MM.1S (cell line): ENCODE results near the gene NR1I2.
A peak's percentile ranks its signal among the peaks of the same experiment; 100 is the strongest.

Source experiments
- DNase-seq: peaks from one replicate; pipeline ENCODE4 v3.0.0-alpha.2; 2015
- H2AFZ ChIP-seq: fragments of 300-600 bp; sonication (generic); 2 replicates; pipeline ENCODE4 v1.6.0; 2016; ENCODE audit warnings: antibody characterized with exemption, low read length
- H3F3A ChIP-seq: fragments of 300-600 bp; sonication (generic); 2 replicates; pipeline ENCODE4 v1.6.1; 2016; ENCODE audit warnings: mild to moderate bottlenecking, antibody characterized with exemption, low read length, moderate library complexity, mixed read lengths; ENCODE audit not compliant: insufficient read depth
- H3K27ac ChIP-seq: fragments of 300-600 bp; sonication (generic); 2 replicates; pipeline ENCODE4 v1.5.1; 2016; ENCODE audit warnings: mild to moderate bottlenecking, low read length
- H3K27me3 ChIP-seq: fragments of 300-600 bp; sonication (generic); replicated peaks from 2 replicates; pipeline ENCODE4 v1.6.0; 2016; ENCODE audit warnings: low read length; ENCODE audit not compliant: insufficient read depth
- H3K36me3 ChIP-seq: fragments of 300-600 bp; sonication (generic); replicated peaks from 2 replicates; pipeline ENCODE4 v1.6.1; 2016; ENCODE audit warnings: mild to moderate bottlenecking, low read length, mixed read lengths; ENCODE audit not compliant: insufficient read depth
- H3K4me1 ChIP-seq: fragments of 300-600 bp; sonication (generic); 2 replicates; pipeline ENCODE4 v1.6.1; 2016; ENCODE audit warnings: low read length, mixed read lengths
- H3K4me2 ChIP-seq: fragments of 300-600 bp; sonication (generic); 2 replicates; pipeline ENCODE4 v1.6.0; 2016; ENCODE audit warnings: low read depth, low read length
- H3K4me3 ChIP-seq: fragments of 300-600 bp; sonication (generic); 2 replicates; pipeline ENCODE4 v1.5.1; 2016; ENCODE audit warnings: low read length, mixed read lengths
- H3K79me2 ChIP-seq: fragments of 300-600 bp; sonication (generic); 2 replicates; pipeline ENCODE4 v1.6.1; 2016; ENCODE audit warnings: mixed run types, low read length, mixed read lengths
- H3K9ac ChIP-seq: fragments of 300-600 bp; sonication (generic); 2 replicates; pipeline ENCODE4 v1.6.1; 2016; ENCODE audit warnings: low read length, mixed read lengths
- H3K9me2 ChIP-seq: fragments of 300-600 bp; sonication (generic); replicated peaks from 2 replicates; pipeline ENCODE4 v1.6.1; 2016; ENCODE audit warnings: mild to moderate bottlenecking, low read length, mixed read lengths; ENCODE audit not compliant: insufficient read depth
- H3K9me3 ChIP-seq: fragments of 300-600 bp; sonication (generic); replicated peaks from 2 replicates; pipeline ENCODE4 v1.6.1; 2016; ENCODE audit warnings: mild to moderate bottlenecking, low read length, mixed read lengths; ENCODE audit not compliant: insufficient read depth
- H4K20me1 ChIP-seq: fragments of 300-600 bp; sonication (generic); 2 replicates; pipeline ENCODE4 v1.6.1; 2016; ENCODE audit warnings: mild to moderate bottlenecking, low read length, moderate library complexity, mixed read lengths; ENCODE audit not compliant: insufficient read depth
- CTCF ChIP-seq: fragments of 300-600 bp; sonication (generic); IDR thresholded peaks from 2 replicates; pipeline ENCODE4 v1.5.1; 2016; ENCODE audit warnings: antibody characterized with exemption, low read length, mixed read lengths
- EZH2 ChIP-seq: fragments of 300-600 bp; sonication (generic); optimal IDR thresholded peaks from 2 replicates; pipeline ENCODE3; 2017; ENCODE audit warnings: low read depth, mild to moderate bottlenecking, antibody characterized with exemption, low read length, mixed read lengths
- EZH2phosphoT487 ChIP-seq: fragments of 300-600 bp; sonication (generic); IDR thresholded peaks from 2 replicates; pipeline ENCODE4 v1.6.1; 2018; ENCODE audit warnings: antibody characterized with exemption, low read length

NR1I2 gene

GRCh38 chr3:119741657-119742590 is 40.0 kb upstream of the NR1I2 start:
- no peak overlapping the region for H3K4me3 ChIP-seq
- TF ChIP-seq EZH2 (no peak), CTCF (no peak), EZH2phosphoT487 (no peak)
- H3K27ac ChIP-seq = no peak overlapping the region
- no peaks in the 10 kb centered on the region for H3K9me3 ChIP-seq
- H3F3A ChIP-seq = peaks cover 12% of the 10 kb centered on the region
- H3K9me2 ChIP-seq = no peaks in the 10 kb centered on the region
- H3K79me2 ChIP-seq = no peaks in the 10 kb centered on the region
- H4K20me1 ChIP-seq = no peaks in the 10 kb centered on the region
- H3K4me2 ChIP-seq = no peak overlapping the region
- no peaks in the 10 kb centered on the region for H3K36me3 ChIP-seq
- H2AFZ ChIP-seq = no peak overlapping the region
- DNase-seq = no peak
- no peak overlapping the region for H3K9ac ChIP-seq
- peaks cover 16% of the 10 kb centered on the region for H3K4me1 ChIP-seq
- 0 out of 2 replicates have a peak, but pooled peaks cover 5% of the 10 kb centered on the region for H3K27me3 ChIP-seq

DNA sequence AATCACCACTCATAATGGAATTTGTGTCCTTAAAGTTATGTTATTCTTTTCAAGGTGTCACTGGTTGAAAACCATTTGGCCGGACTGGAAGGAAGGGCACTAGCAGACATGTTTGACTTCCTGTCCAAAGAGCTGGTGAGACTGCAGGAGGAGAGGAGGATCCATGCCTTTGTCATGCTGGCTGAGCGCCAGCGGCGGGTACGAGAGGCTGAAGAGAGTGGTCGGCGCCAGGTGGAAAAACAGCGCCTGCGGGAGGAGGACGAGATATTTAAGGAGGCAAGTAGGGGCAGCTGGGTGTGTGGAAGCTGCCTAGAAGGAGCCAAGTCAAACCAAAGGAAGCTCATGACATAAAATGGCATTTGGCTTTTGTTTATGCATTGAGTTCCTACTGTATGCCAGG is 38.0 kb upstream of the NR1I2 start:
- Histone ChIP-seq H3K4me2 (no peak overlapping the region), H3K79me2 (no peaks in the 10 kb centered on the region), H3K27ac (no peak overlapping the region), H2AFZ (no peak overlapping the region), H3F3A (peaks cover 12% of the 10 kb centered on the region), H3K4me1 (peaks cover 16% of the 10 kb centered on the region), H3K9me3 (no peaks in the 10 kb centered on the region), H4K20me1 (no peaks in the 10 kb centered on the region), H3K36me3 (no peaks in the 10 kb centered on the region), H3K9ac (no peak overlapping the region), H3K9me2 (no peaks in the 10 kb centered on the region), H3K27me3 (0 out of 2 replicates have a peak, but pooled peaks cover 10% of the 10 kb centered on the region), H3K4me3 (no peak overlapping the region)
- no peak for DNase-seq
- TF ChIP-seq EZH2phosphoT487 = no peak
- no peak for TF ChIP-seq EZH2
- TF ChIP-seq CTCF = no peak

GRCh38 chr3:119745942-119746341 is 36.0 kb upstream of the NR1I2 start:
- Histone ChIP-seq H3K36me3 (no peaks in the 10 kb centered on the region), H3K4me2 (peak overlapping the region; percentile 30; the same call in 1 of the 2 replicates), H4K20me1 (no peaks in the 10 kb centered on the region), H3K4me3 (no peak overlapping the region), H3K9ac (no peak overlapping the region), H3K27ac (0 out of 2 replicates have a peak overlapping the region, but pooled peaks have one; percentile 3), H3K79me2 (no peaks in the 10 kb centered on the region), H3K9me2 (no peaks in the 10 kb centered on the region), H3F3A (peaks cover 12% of the 10 kb centered on the region), H3K9me3 (no peaks in the 10 kb centered on the region), H3K27me3 (0 out of 2 replicates have a peak, but pooled peaks cover 10% of the 10 kb centered on the region), H2AFZ (no peak overlapping the region), H3K4me1 (peaks cover 16% of the 10 kb centered on the region)
- no peak for TF ChIP-seq EZH2phosphoT487
- no peak for TF ChIP-seq EZH2
- TF ChIP-seq CTCF = no peak
- peak; percentile 37 for DNase-seq
